ENCODE results near the gene CC2D2A. TPM values are rescaled to one million over a fixed set of nuclear protein-coding genes. Genes with fewer than 3 reads are reported as not detected.

Gene CC2D2A
- total and polyA plus RNA-seq, 8 donors = 1.9 to 7.7 (median 3.9) TPM

DNA sequence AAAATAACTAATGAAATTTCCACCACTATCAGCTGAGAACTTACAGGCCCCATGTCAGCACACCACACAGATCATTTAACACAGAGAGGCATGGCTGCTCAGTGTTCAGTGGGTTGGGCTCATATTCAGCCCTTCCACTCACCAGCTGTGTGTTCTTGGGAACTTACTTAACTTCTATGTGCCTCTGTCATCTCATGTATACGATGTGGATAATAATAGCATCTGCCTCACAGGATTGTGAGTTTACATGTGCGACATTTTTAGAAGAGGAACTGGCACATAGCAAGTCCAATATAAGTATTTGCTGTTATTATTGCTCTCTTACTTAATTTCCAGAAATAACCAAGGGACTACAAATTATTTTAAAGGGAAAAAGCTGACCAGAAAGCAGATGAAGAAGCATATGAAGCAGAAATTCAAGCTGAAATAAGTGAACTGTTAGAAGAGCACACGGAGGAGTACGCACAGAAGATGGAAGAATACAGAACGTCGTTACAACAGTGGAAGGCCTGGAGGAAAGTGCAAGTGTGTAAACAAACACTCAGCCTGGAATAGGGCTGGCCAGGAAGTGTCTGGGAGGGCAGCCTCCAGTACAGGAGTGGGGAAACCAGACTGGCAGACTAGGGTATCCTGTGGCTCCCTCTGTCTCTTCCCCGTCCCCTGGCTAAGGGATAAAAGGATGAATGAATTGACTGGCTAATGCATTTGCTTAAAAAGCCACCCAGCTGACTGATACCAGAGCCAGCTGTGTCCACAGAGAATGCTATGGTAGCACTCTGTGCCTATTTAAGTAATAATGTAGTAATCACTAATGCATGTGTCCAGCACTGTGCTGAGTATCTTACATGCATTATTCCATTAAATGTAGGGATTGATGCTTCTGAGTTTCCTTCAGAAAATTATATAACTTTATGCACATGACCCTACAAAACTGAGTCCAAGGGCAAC, 67.1 kb downstream of the CC2D2A start:
- intact Hi-C loops (cut with DNase I) = no loop called here
- TF ChIP-seq, protein P1, sequence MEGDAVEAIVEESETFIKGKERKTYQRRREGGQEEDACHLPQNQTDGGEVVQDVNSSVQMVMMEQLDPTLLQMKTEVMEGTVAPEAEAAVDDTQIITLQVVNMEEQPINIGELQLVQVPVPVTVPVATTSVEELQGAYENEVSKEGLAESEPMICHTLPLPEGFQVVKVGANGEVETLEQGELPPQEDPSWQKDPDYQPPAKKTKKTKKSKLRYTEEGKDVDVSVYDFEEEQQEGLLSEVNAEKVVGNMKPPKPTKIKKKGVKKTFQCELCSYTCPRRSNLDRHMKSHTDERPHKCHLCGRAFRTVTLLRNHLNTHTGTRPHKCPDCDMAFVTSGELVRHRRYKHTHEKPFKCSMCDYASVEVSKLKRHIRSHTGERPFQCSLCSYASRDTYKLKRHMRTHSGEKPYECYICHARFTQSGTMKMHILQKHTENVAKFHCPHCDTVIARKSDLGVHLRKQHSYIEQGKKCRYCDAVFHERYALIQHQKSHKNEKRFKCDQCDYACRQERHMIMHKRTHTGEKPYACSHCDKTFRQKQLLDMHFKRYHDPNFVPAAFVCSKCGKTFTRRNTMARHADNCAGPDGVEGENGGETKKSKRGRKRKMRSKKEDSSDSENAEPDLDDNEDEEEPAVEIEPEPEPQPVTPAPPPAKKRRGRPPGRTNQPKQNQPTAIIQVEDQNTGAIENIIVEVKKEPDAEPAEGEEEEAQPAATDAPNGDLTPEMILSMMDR (IDR thresholded peaks at IDR 0.05) = no peak
- Histone ChIP-seq H3K4me3 (no peak overlapping the region), H3K9me3 (no peaks in the 10 kb centered on the region), H3K27ac (no peak overlapping the region), H3K27me3 (no peaks in the 10 kb centered on the region), H3K36me3 (no peaks in the 10 kb centered on the region), H3K4me1 (no peaks in the 10 kb centered on the region)
- no peak for DNase-seq
- FAIRE-seq = no peak
- 81 to 84% methylated on average over 7 of the region's 7 CpGs for WGBS, 2 donors
- peak in 1 of 4 donors; percentile 43 for ATAC-seq

DNA sequence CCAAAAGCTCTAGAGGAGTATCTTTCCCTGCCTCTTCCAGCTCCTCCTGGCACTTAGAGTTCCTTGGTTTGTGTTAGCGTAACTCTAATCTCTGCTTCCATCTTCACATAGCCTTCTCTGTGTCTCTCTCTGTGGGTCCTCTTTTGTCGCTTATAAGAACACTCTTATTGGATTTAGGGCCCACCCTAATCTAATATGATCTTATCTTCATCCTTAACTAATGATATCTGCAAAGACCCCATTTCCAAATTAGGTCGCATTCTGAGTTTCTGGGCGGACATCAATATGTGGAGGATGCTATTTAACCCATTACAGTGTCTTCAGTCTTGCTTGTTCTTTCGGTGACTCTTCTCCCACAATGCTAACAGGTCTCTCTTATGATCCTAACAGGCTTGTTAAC, 72.3 kb downstream of the CC2D2A start:
- H3K36me3 ChIP-seq = no peaks in the 10 kb centered on the region
- no peaks in the 10 kb centered on the region for H3K27me3 ChIP-seq
- no peak for DNase-seq
- WGBS, 2 donors = 93 to 94% methylated on average over 5 of the region's 5 CpGs
- TF ChIP-seq, protein P1 (IDR thresholded peaks at IDR 0.05) = no peak
- no peaks in the 10 kb centered on the region for H3K9me3 ChIP-seq
- no peak for ATAC-seq
- H3K4me1 ChIP-seq = peaks cover 8 to 17% (median 10%) of the 10 kb centered on the region in 3 donors
- FAIRE-seq = no peak
- H3K4me3 ChIP-seq = no peak overlapping the region
- H3K27ac ChIP-seq = no peak overlapping the region
- intact Hi-C loops (cut with DNase I) = no loop called here

DNA sequence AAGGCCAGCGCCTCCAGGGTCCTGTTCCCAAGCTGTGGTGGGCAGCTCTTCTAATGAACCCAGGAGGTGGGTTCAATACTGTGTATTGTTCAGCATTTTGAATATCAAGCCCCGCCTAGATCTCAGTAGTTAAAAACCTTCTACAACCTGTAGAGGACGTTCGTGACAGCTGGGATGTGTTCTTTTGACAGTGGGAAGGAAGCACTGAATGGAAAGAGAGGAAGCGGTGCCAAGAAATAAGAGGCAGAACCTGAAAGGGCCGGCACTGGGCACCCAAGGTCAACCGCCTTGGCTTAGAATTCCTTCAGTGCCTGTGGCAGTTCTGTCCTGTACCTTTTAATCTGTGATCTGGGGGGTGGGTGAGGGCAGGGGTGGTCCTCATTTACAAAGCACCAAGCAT, 73.1 kb downstream of the CC2D2A start:
- peak in 4 of 6 donors; percentile 42 to 72 (median 48) for DNase-seq
- no peak overlapping the region for H3K4me3 ChIP-seq
- WGBS, 2 donors = 33 to 37% methylated on average over 7 of the region's 7 CpGs
- ATAC-seq = peak; percentile 86 to 93 (median 88)
- no peaks in the 10 kb centered on the region for H3K36me3 ChIP-seq
- TF ChIP-seq, protein P1 (IDR thresholded peaks at IDR 0.05) = no peak
- FAIRE-seq = no peak
- H3K27ac ChIP-seq = no peak overlapping the region
- peaks cover 11 to 17% (median 14%) of the 10 kb centered on the region in 3 donors for H3K4me1 ChIP-seq
- intact Hi-C loops (cut with DNase I) = no loop called here
- no peaks in the 10 kb centered on the region for H3K9me3 ChIP-seq
- no peaks in the 10 kb centered on the region for H3K27me3 ChIP-seq

DNA sequence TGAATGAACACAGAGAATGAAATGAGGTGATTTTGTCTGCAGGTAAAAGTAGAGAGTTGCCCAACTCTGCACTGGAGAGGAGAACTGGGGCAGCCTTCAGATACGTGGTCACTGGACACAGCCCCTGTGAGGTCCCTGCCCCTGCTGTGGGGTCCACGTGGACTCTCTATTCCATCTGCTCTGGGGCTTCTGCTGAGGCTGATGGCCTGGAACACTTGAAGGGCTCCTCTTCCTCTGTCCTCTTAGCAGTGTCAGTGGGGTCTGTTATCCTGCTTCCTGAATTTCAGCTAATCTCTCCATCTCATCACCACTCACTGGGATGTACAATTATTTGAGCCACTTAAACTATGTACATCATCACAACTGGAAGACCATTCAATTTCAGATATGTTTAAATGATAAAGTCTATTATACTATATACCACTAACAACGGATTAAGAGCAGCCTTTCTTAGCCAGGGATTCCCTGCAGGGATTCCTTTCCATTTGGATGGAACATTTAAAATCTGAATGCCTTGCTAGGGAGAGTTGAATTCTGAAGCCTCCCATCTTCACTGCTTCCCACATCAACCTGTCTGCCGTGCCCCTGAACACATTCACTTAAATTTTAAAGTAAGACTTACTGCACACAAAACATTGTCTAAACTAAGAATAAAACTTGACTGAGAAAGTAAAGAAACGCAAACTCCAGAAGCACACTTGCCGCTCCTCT, 74.0 kb downstream of the CC2D2A start:
- TF ChIP-seq, protein P1 (IDR thresholded peaks at IDR 0.05) = no peak
- DNase-seq (no peak), ATAC-seq (no peak), FAIRE-seq (no peak)
- Histone ChIP-seq H3K9me3 (no peaks in the 10 kb centered on the region), H3K27me3 (no peaks in the 10 kb centered on the region), H3K4me1 (peaks cover 11 to 17% (median 14%) of the 10 kb centered on the region in 3 donors), H3K27ac (no peak overlapping the region), H3K4me3 (no peak overlapping the region), H3K36me3 (no peaks in the 10 kb centered on the region)
- intact Hi-C loops (cut with DNase I) = no loop called here
- WGBS, 2 donors = 82 to 83% methylated on average over 6 of the region's 6 CpGs

All from pancreas (tissue), 10 donors.